SK-N-SH treated with all-trans-retinoic acid at 6 μM for 48 hours (cell line): ENCODE measurements around the gene ATAD3B.

ENCODE experiments used
- ATAC-seq: fragments of 200-7000 bp; cut with Tn5 transposase; 3 replicates; pipeline ENCODE4 v1.9.1; 2020; ENCODE audit warnings: mild to moderate bottlenecking, moderate library complexity
- ARNTL ChIP-seq: fragments of 450-650 bp; formaldehyde crosslinking; IDR thresholded peaks from 2 replicates; pipeline ENCODE4 v1.5.0; 2020; ENCODE audit warnings: low read depth, mild to moderate bottlenecking, moderate library complexity, borderline replicate concordance
- BACH2 ChIP-seq: fragments of 250-450 bp; sonication (Bioruptor Pico); IDR thresholded peaks from 2 replicates; pipeline ENCODE4 v1.9.0; 2021; ENCODE audit warnings: mild to moderate bottlenecking, borderline replicate concordance
- CREB5 ChIP-seq: fragments of 250-450 bp; sonication (Bioruptor Pico); IDR thresholded peaks from 2 replicates; pipeline ENCODE4 v1.5.1; 2020; ENCODE audit warnings: low read depth, mild to moderate bottlenecking, moderate library complexity
- CSDC2 ChIP-seq: fragments of 250-450 bp; sonication (Bioruptor Pico); IDR thresholded peaks from 2 replicates; pipeline ENCODE4 v1.5.0; 2020; ENCODE audit warnings: mild to moderate bottlenecking, moderate library complexity
- CSRNP3 ChIP-seq: fragments of 250-450 bp; sonication (Bioruptor Pico); IDR thresholded peaks from 2 replicates; pipeline ENCODE4 v1.5.1; 2021; ENCODE audit warnings: mild to moderate bottlenecking, moderate library complexity
- ESRRG ChIP-seq: fragments of 250-450 bp; sonication (Bioruptor Pico); IDR thresholded peaks from 2 replicates; pipeline ENCODE4 v1.6.1; 2021; ENCODE audit warnings: mild to moderate bottlenecking
- GLIS3 ChIP-seq: fragments of 250-450 bp; sonication (Bioruptor Pico); IDR thresholded peaks from 2 replicates; pipeline ENCODE4 v1.5.0; 2020; ENCODE audit warnings: mild to moderate bottlenecking, moderate library complexity
- ISL1 ChIP-seq: fragments of 250-450 bp; sonication (Bioruptor Pico); IDR thresholded peaks from 2 replicates; pipeline ENCODE4 v2.1.2; 2022; ENCODE audit warnings: mild to moderate bottlenecking, moderate library complexity
- PATZ1 ChIP-seq: fragments of 250-450 bp; sonication (Bioruptor Pico); IDR thresholded peaks from 2 replicates; pipeline ENCODE4 v1.8.0; 2020; ENCODE audit warnings: mild to moderate bottlenecking, moderate library complexity, borderline replicate concordance
- POU6F1 ChIP-seq: fragments of 250-450 bp; sonication (Bioruptor Pico); IDR thresholded peaks from 2 replicates; pipeline ENCODE4 v1.8.0; 2021; ENCODE audit warnings: low read depth, mild to moderate bottlenecking, moderate library complexity, borderline replicate concordance
- PPARA ChIP-seq: fragments of 250-450 bp; sonication (Bioruptor Pico); IDR thresholded peaks from 2 replicates; pipeline ENCODE4 v1.5.0; 2020; ENCODE audit warnings: mild to moderate bottlenecking, borderline replicate concordance
- SNAI2 ChIP-seq: fragments of 250-450 bp; sonication (Bioruptor Pico); IDR thresholded peaks from 2 replicates; pipeline ENCODE4 v1.5.0; 2020; ENCODE audit warnings: mild to moderate bottlenecking, moderate library complexity
- TCF4 ChIP-seq: fragments of 250-450 bp; sonication (Bioruptor Pico); IDR thresholded peaks from 2 replicates; pipeline ENCODE4 v1.8.0; 2021; ENCODE audit warnings: mild to moderate bottlenecking, moderate library complexity, borderline replicate concordance
- TOX ChIP-seq: fragments of 250-450 bp; sonication (Bioruptor Pico); IDR thresholded peaks from 2 replicates; pipeline ENCODE4 v1.8.0; 2021; ENCODE audit warnings: mild to moderate bottlenecking, moderate library complexity, borderline replicate concordance
- TSHZ2 ChIP-seq: fragments of 250-450 bp; sonication (Bioruptor Pico); IDR thresholded peaks from 2 replicates; pipeline ENCODE4 v1.5.0; 2020; ENCODE audit warnings: mild to moderate bottlenecking, moderate library complexity
- ZFP3 ChIP-seq: fragments of 250-450 bp; sonication (Bioruptor Pico); IDR thresholded peaks from 2 replicates; pipeline ENCODE4 v1.5.0; 2020; ENCODE audit warnings: mild to moderate bottlenecking, moderate library complexity
- ZFP30 ChIP-seq: fragments of 450-650 bp; formaldehyde crosslinking; IDR thresholded peaks from 2 replicates; pipeline ENCODE4 v1.5.0; 2022; ENCODE audit warnings: mild to moderate bottlenecking, moderate library complexity
- ZNF565 ChIP-seq: fragments of 450-650 bp; formaldehyde crosslinking; conservative IDR thresholded peaks from 2 replicates; pipeline ENCODE4 v1.5.0; 2020; ENCODE audit warnings: low read depth, mild to moderate bottlenecking, moderate library complexity
- ZNF70 ChIP-seq: fragments of 450-650 bp; formaldehyde crosslinking; IDR thresholded peaks from 2 replicates; pipeline ENCODE4 v1.5.0; 2020; ENCODE audit warnings: mild to moderate bottlenecking, moderate library complexity
- ZNF8 ChIP-seq: fragments of 450-650 bp; formaldehyde crosslinking; IDR thresholded peaks from 2 replicates; pipeline ENCODE4 v1.5.0; 2020; ENCODE audit warnings: mild to moderate bottlenecking, moderate library complexity

Gene ATAD3B

GRCh38 chr1:1426496-1427105 is 45.0 kb upstream of the ATAD3B start:
- ATAC-seq = no peak
- TF ChIP-seq TCF4 = no peak
- no peak for TF ChIP-seq ARNTL
- TF ChIP-seq CSRNP3 (CRISPR knock-in tag) = no peak
- no peak for TF ChIP-seq SNAI2
- no peak for TF ChIP-seq PPARA
- TF ChIP-seq TOX (CRISPR knock-in tag) = no peak
- TF ChIP-seq ZNF8 (CRISPR knock-in tag) = no peak
- TF ChIP-seq ISL1 (CRISPR knock-in tag) = no peak
- no peak for TF ChIP-seq GLIS3
- TF ChIP-seq ZFP3 (CRISPR knock-in tag) = no peak
- TF ChIP-seq ZNF70 (CRISPR knock-in tag) = no peak
- no peak for TF ChIP-seq POU6F1 (CRISPR knock-in tag)

- TF ChIP-seq ZFP3 (CRISPR knock-in tag) (no peak), PPARA (no peak), ARNTL (no peak), ISL1 (CRISPR knock-in tag) (no peak), CSRNP3 (CRISPR knock-in tag) (no peak), ESRRG (CRISPR knock-in tag) (no peak), ZNF70 (CRISPR knock-in tag) (no peak), SNAI2 (no peak), ZNF565 (CRISPR knock-in tag) (no peak), TOX (CRISPR knock-in tag) (no peak), TCF4 (no peak), ZFP30 (CRISPR knock-in tag) (no peak), BACH2 (CRISPR knock-in tag) (no peak), CREB5 (CRISPR knock-in tag) (no peak)
- no peak for ATAC-seq
These were observed 44.3 kb upstream of the ATAD3B start for GRCh38 chr1:1427106-1427819.

- ATAC-seq = no peak
- no peak for TF ChIP-seq SNAI2
- TF ChIP-seq ZFP30 (CRISPR knock-in tag) = no peak
- TF ChIP-seq CREB5 (CRISPR knock-in tag) = no peak
- TF ChIP-seq TSHZ2 = no peak
- TF ChIP-seq ZNF70 (CRISPR knock-in tag) = no peak
- TF ChIP-seq CSDC2 (CRISPR knock-in tag) = no peak
- TF ChIP-seq PATZ1 (CRISPR knock-in tag) = no peak
- no peak for TF ChIP-seq ZNF8 (CRISPR knock-in tag)
- TF ChIP-seq ESRRG (CRISPR knock-in tag) = no peak
- TF ChIP-seq GLIS3 = no peak
- no peak for TF ChIP-seq ARNTL
These were observed 43.8 kb upstream of the ATAD3B start for GRCh38 chr1:1427820-1428148.
